Measurements from ENCODE around the gene PAK3.

Gene PAK3

GRCh38 chrX:111110098-111110775 is 14.2 kb downstream of the PAK3 start:
- TF ChIP-seq SIN3A (IDR thresholded peaks at IDR 0.05; ENCODE audit: borderline replicate concordance, insufficient read depth, low read length), result no peak
- no peak for TF ChIP-seq FOXP2 (optimal IDR thresholded peaks at IDR 0.05; ENCODE audit: borderline replicate concordance, extremely low read depth, extremely low read length, insufficient read depth)
- TF ChIP-seq, protein P1, sequence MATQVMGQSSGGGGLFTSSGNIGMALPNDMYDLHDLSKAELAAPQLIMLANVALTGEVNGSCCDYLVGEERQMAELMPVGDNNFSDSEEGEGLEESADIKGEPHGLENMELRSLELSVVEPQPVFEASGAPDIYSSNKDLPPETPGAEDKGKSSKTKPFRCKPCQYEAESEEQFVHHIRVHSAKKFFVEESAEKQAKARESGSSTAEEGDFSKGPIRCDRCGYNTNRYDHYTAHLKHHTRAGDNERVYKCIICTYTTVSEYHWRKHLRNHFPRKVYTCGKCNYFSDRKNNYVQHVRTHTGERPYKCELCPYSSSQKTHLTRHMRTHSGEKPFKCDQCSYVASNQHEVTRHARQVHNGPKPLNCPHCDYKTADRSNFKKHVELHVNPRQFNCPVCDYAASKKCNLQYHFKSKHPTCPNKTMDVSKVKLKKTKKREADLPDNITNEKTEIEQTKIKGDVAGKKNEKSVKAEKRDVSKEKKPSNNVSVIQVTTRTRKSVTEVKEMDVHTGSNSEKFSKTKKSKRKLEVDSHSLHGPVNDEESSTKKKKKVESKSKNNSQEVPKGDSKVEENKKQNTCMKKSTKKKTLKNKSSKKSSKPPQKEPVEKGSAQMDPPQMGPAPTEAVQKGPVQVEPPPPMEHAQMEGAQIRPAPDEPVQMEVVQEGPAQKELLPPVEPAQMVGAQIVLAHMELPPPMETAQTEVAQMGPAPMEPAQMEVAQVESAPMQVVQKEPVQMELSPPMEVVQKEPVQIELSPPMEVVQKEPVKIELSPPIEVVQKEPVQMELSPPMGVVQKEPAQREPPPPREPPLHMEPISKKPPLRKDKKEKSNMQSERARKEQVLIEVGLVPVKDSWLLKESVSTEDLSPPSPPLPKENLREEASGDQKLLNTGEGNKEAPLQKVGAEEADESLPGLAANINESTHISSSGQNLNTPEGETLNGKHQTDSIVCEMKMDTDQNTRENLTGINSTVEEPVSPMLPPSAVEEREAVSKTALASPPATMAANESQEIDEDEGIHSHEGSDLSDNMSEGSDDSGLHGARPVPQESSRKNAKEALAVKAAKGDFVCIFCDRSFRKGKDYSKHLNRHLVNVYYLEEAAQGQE (IDR thresholded peaks at IDR 0.05; ENCODE audit: insufficient read depth in 1 of 2, low read depth in 2 of 2, low read length in 2 of 2), result no peak
- TF ChIP-seq POLR2AphosphoS5 (IDR thresholded peaks at IDR 0.05; ENCODE audit: low read depth, low read length), result no peak
- TF ChIP-seq TAF1 (IDR thresholded peaks at IDR 0.05; ENCODE audit: borderline replicate concordance, insufficient read depth, low read length), result no peak

DNA sequence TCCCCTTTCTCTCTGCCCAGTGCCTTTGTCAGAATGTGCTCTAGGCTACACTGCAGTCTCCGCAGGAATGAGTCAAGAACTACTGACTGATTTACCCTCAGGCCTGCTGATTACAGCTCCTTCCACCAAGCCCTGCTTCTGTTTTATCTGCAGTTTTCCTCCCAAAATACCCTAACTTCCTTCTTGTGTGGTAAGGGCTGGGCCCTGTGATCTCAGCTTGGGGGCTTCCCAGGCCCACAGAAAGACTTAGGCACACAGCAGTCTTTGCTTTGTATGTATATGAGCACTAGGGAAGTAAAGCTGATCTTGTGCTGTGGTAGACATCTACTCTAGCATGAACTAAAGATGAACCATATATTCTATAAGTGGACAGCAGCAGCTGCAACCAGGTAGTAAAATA is 18.8 kb downstream of the PAK3 start:
- TF ChIP-seq POLR2AphosphoS5 (IDR thresholded peaks at IDR 0.05; ENCODE audit: low read depth, low read length), result no peak
- no peak for TF ChIP-seq TAF1 (IDR thresholded peaks at IDR 0.05; ENCODE audit: borderline replicate concordance, insufficient read depth, low read length)
- no peak for TF ChIP-seq SIN3A (IDR thresholded peaks at IDR 0.05; ENCODE audit: borderline replicate concordance, insufficient read depth, low read length)
- TF ChIP-seq, protein P1 (IDR thresholded peaks at IDR 0.05; ENCODE audit: insufficient read depth in 1 of 2, low read depth in 2 of 2, low read length in 2 of 2), result no peak
- TF ChIP-seq FOXP2 (optimal IDR thresholded peaks at IDR 0.05; ENCODE audit: borderline replicate concordance, extremely low read depth, extremely low read length, insufficient read depth), result no peak

DNA sequence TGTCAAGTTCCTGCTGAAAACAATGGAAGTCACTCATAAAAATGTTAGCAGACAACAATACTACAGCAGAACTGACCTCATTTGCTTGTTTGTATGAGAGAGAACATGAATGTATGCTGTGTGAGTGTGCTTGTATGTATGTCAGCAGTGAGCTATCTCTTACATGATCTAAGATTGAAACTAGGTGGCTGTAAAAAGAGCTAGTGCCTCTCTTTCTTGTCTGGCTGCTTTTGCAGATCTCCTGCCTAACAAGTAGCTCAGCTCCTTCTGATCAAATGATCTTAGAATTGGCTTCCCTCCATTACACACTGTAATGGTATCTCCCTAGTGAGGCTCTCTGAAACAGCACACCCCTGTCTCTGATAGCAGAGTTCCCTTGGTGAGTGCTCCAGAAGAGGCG is 20.7 kb downstream of the PAK3 start:
- TF ChIP-seq POLR2AphosphoS5 (IDR thresholded peaks at IDR 0.05; ENCODE audit: low read depth, low read length) (no peak), FOXP2 (optimal IDR thresholded peaks at IDR 0.05; ENCODE audit: borderline replicate concordance, extremely low read depth, extremely low read length, insufficient read depth) (no peak)

- TF ChIP-seq SIN3A (IDR thresholded peaks at IDR 0.05; ENCODE audit: borderline replicate concordance, insufficient read depth, low read length), result no peak
- TF ChIP-seq FOXP2 (optimal IDR thresholded peaks at IDR 0.05; ENCODE audit: borderline replicate concordance, extremely low read depth, extremely low read length, insufficient read depth), result no peak
- TF ChIP-seq, protein P1 (IDR thresholded peaks at IDR 0.05; ENCODE audit: insufficient read depth in 1 of 2, low read depth in 2 of 2, low read length in 2 of 2), result no peak
- no peak for TF ChIP-seq TAF1 (IDR thresholded peaks at IDR 0.05; ENCODE audit: borderline replicate concordance, insufficient read depth, low read length)
- TF ChIP-seq POLR2AphosphoS5 (IDR thresholded peaks at IDR 0.05; ENCODE audit: low read depth, low read length), result no peak
These were observed 23.4 kb downstream of the PAK3 start for GRCh38 chrX:111119341-111119740.

GRCh38 chrX:111123125-111123524 is 27.1 kb downstream of the PAK3 start:
- TF ChIP-seq SIN3A (IDR thresholded peaks at IDR 0.05; ENCODE audit: borderline replicate concordance, insufficient read depth, low read length) (no peak), TAF1 (IDR thresholded peaks at IDR 0.05; ENCODE audit: borderline replicate concordance, insufficient read depth, low read length) (no peak), FOXP2 (optimal IDR thresholded peaks at IDR 0.05; ENCODE audit: borderline replicate concordance, extremely low read depth, extremely low read length, insufficient read depth) (no peak), POLR2AphosphoS5 (IDR thresholded peaks at IDR 0.05; ENCODE audit: low read depth, low read length) (no peak)
- TF ChIP-seq, protein P1 (IDR thresholded peaks at IDR 0.05; ENCODE audit: insufficient read depth in 1 of 2, low read depth in 2 of 2, low read length in 2 of 2), result no peak
